GM06990 (cell line): Measurements from ENCODE around the gene CKAP2.
"Not testable (repeated sequence)": the region's sequence is repeated elsewhere in the genome, so short reads cannot be mapped to it uniquely, and the experiment has no call there.

Experiments
- DNase-seq: peaks from one replicate; pipeline ENCODE4 v3.0.0-alpha.2; 2011; ENCODE audit not compliant: insufficient read length; ENCODE audit errors: extremely low read depth
- H3K27me3 ChIP-seq: replicated peaks from 2 replicates; pipeline ENCODE4 v1.6.0; 2011; ENCODE audit warnings: low read length; ENCODE audit not compliant: control insufficient read depth, insufficient read depth
- H3K36me3 ChIP-seq: 2 replicates; pipeline ENCODE4 v1.5.1; 2011; ENCODE audit warnings: low read length; ENCODE audit not compliant: control insufficient read depth, insufficient read depth
- H3K4me3 ChIP-seq: replicated peaks from 2 replicates; pipeline ENCODE4 v1.5.1; 2011; ENCODE audit warnings: low read depth, mild to moderate bottlenecking, control low read depth, low read length

Gene CKAP2

DNA sequence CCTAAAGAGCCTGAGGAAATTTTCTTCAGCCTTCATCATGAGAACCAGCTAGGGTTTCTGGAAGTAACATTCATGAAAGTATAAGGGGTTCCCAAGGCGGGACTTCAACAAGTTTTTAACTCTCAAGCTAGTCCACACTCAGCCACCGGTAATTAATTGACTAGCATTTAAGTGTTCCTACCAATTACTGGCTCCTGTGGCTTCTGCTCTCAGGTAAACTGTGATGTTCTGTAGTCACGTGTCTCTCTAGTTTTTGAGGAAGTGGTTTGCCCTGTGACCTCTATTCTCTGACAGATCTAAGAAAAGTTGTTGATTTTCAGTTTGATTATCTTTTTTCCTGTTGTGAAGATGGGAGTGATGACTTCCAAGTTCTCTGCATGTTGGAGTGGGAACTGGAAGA is 42.7 kb downstream of the CKAP2 start:
- H3K36me3 ChIP-seq, H3K27me3 ChIP-seq, DNase-seq, H3K4me3 ChIP-seq: not testable (repeated sequence)

DNA sequence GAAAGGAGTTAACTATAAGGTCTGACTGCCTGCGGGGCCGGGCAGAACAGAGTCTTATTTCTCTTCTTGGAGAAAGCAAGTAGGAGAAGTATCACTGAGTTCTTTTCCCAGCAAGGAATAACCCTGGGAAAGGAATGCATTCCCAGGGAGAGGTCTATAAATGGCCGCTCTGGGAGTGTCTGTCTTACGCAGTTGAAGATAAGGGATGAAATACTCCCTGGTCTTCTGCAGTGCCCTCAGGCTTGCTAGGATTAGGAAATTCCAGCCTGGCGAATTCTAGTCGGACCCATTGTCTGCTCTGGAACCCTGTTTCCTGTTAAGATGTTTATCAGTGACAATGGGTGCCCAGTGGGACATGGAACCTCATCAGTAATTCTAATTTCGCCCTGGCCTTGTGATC is 47.0 kb downstream of the CKAP2 start:
- not testable (repeated sequence) for DNase-seq, H3K36me3 ChIP-seq, H3K4me3 ChIP-seq, H3K27me3 ChIP-seq

DNA sequence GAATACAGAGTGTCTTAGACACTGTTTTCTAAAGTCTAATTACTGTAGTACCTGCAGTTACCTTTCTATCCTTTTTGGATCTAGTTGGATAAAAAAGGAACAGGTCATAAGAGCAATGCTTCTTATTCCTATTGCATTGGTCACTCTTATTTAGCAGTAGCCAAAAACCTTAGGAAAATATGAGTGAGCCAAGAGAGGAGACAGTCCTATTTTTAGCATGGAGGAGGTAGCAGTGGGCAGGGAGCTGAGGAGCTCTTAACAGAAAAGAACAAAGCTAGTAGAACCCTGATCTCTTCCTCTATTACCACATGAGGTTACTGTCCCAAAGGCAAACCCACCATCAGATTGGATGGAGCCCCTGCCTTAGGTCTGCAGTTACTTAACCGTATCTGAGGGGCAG is 50.6 kb downstream of the CKAP2 start:
- not testable (repeated sequence) for H3K36me3 ChIP-seq, H3K4me3 ChIP-seq, DNase-seq, H3K27me3 ChIP-seq

DNA sequence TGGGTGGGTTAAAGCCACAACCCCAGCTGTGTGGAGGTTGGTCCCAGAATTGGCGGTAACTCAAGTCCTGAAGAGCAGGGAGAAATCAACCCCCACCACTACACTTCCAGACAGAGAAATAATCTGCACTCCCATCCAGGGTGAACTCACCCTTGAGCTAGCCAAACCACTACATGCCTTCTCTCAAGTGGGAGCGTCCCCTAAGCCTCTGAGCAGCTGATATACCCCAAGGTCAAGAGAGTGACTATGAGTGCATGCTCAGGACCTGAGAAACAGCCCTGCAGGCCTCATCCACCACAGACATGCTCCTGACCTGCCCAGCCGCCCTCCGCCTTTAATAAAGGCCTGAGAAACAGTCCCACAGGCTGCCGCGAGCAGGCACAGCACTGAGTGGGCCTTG is 54.3 kb downstream of the CKAP2 start:
- not testable (repeated sequence) for DNase-seq, H3K27me3 ChIP-seq, H3K36me3 ChIP-seq, H3K4me3 ChIP-seq

DNA sequence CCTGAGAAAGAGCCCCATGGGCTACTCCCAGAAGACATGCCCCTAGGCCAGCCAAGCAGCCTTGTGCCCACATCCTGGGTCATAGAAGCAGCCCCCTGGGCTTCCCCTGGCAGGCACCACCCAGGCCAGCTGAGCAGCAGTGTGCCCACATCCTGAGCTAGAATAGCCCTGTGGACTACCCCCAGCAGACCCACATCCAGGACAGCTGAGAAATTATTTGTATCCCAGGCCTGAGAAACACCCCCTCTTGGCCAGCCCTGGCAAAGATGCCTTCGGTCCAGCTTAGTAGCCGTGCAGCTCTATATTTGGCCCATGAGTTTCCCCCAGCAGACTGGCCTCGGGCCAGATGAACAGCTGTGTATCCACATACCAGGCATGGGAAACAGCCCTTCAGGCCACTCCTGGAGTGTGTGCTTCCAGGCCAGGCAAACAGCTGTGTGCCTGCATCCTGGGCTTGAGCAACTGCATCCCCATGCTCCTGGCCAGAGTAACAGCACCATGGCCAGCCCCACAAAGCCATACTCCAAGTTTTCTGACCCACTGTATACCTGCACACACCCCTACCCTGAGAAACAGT is 55.0 kb downstream of the CKAP2 start:
- not testable (repeated sequence) for H3K27me3 ChIP-seq, DNase-seq, H3K4me3 ChIP-seq, H3K36me3 ChIP-seq

DNA sequence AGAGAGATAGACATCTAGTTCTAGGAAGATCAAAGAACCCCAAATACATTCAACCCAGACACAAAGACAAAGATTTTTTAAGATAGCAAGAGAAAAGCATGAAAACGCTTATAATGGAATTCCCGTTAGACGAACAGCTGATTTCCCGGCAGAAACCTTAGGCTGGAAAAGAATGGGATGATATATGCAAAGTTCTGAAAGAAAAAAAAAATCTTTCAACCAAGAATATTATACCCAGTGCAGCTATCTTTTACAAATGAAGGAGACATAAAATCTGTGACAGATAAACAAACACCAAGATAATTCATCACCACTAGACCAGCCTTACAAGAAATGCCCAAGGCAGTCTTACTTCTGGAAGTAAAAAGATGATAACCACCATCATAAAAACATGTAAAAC is 56.3 kb downstream of the CKAP2 start:
- not testable (repeated sequence) for H3K27me3 ChIP-seq, DNase-seq, H3K4me3 ChIP-seq, H3K36me3 ChIP-seq

DNA sequence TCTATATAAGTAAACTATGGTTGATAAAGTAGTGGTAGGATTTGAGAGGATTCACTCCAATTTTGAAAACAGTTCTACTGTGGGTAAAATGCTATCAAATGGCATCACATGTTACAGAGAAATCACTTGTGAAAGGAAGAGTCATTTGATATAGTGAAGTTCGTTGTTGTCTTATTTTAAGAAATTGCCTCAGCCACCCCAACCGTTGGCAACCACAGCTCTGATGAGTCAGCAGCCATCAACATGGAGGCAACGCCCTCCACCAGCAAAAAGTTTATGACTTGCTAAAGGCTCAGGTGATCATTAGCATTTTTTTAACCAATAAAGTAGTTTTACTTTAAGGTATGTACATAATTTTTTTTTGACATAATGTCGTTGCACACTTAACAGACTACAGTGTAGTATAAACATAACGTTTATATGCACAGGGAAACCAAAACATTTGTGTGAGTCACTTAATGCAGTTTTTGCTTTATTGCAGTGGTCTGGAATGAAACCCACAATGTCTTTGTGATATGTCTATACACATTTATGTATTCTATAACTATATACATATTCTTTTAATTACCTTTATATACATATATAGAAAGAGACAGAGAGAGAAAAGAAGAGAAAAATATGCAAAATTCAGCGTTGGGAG is 58.8 kb downstream of the CKAP2 start:
- H3K36me3 ChIP-seq, DNase-seq, H3K27me3 ChIP-seq, H3K4me3 ChIP-seq: not testable (repeated sequence)

DNA sequence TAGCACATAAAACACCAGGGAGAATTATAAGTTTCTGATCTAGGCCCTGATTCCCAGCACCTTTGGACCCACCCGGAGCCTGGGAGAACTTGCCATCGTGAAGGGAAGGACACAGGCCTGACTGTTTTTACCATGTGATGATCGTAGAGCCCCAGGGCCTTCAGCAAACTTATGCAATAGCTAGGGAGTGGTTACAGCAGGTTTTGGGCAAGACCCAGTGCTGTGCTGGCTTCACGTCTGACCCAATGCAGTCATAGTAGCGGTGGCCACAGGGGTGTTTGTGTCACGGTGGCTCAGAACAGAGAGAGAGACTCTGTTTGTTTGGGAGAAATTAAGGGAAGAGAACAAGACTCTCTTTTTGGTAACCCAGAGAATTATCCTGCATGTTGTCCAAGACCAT is 68.0 kb downstream of the CKAP2 start:
- H3K27me3 ChIP-seq, H3K36me3 ChIP-seq, DNase-seq, H3K4me3 ChIP-seq: not testable (repeated sequence)
